ENCODE measurements around the gene ZNF681. TPM values are rescaled to one million over a fixed set of nuclear protein-coding genes. Genes with fewer than 3 reads are reported as not detected.
"Not testable (repeated sequence)": the region's sequence is repeated elsewhere in the genome, so short reads cannot be mapped to it uniquely, and the experiment has no call there.

ZNF681 gene
- total and polyA plus RNA-seq, 10 of the 15 experiments (the other 5 are each of a cell fraction or from before 2014, with no cell fraction given) = 0.11 to 0.41 (median 0.24) TPM; not detected in 1

GRCh38 chr19:23724161-23724560, 34.5 kb downstream of the ZNF681 start:
- CTCF ChIA-PET; H3K4me2 ChIP-seq (ENCODE audit: control insufficient read depth, insufficient read depth); H3K4me1 ChIP-seq (ENCODE audit: control insufficient read depth, insufficient read depth, low read length); in situ Hi-C loops (cut with MboI); H3K27me3 ChIP-seq (replicated peaks in 1 of 2; ENCODE audit: control insufficient read depth in 2 of 2, insufficient read depth in 2 of 2, low read length in 1 of 2); BruUV-seq (replicated peaks); ATAC-seq; H3K4me3 ChIP-seq; intact Hi-C loops (cut with micrococcal nuclease; ENCODE audit: unreplicated experiment); H3K27ac ChIP-seq (ENCODE audit: control insufficient read depth, insufficient read depth); H3K79me2 ChIP-seq (ENCODE audit: control insufficient read depth, insufficient read depth, low read length); POLR2A ChIA-PET; DNase-seq (ENCODE audit: low read depth, low spot score); H3K9ac ChIP-seq (ENCODE audit: control insufficient read depth, insufficient read depth, low read length); FAIRE-seq; H2AFZ ChIP-seq (ENCODE audit: control insufficient read depth, low read depth, low read length); H3K9me3 ChIP-seq (replicated peaks; ENCODE audit: control insufficient read depth, insufficient read depth, low read length); H4K20me1 ChIP-seq (ENCODE audit: control insufficient read depth, insufficient read depth); H3K36me3 ChIP-seq (ENCODE audit: control insufficient read depth in 2 of 2, insufficient read depth in 2 of 2, low read length in 1 of 2); SMC1A ChIA-PET (ENCODE audit: uncharacterized antibody, unreplicated experiment); RAD21 ChIA-PET (ENCODE audit: unreplicated experiment): not testable (repeated sequence)
- WGBS (ENCODE audit: insufficient coverage, insufficient replicate concordance, low lambda C conversion rate, missing lambda C conversion rate) = 21% methylated on average over 3 of the region's 6 CpGs

GRCh38 chr19:23718802-23719201, 39.9 kb downstream of the ZNF681 start:
- ChIA-PET SMC1A (ENCODE audit: uncharacterized antibody, unreplicated experiment) (no interaction called here), POLR2A (no interaction called here), CTCF (no interaction called here), RAD21 (ENCODE audit: unreplicated experiment) (no interaction called here)
- DNase-seq (ENCODE audit: low read depth, low spot score) (no peak), ATAC-seq (no peak), FAIRE-seq (no peak)
- H3K4me3 ChIP-seq = no peak overlapping the region
- no peaks in the 10 kb centered on the region for H3K27me3 ChIP-seq (replicated peaks in 1 of 2; ENCODE audit: control insufficient read depth in 2 of 2, insufficient read depth in 2 of 2, low read length in 1 of 2)
- no peaks in the 10 kb centered on the region for H4K20me1 ChIP-seq (ENCODE audit: control insufficient read depth, insufficient read depth)
- no peaks in the 10 kb centered on the region for H3K36me3 ChIP-seq (ENCODE audit: control insufficient read depth in 2 of 2, insufficient read depth in 2 of 2, low read length in 1 of 2)
- no peak for TF ChIP-seq ZBTB11 (CRISPR knock-in tag; IDR thresholded peaks at IDR 0.05)
- TF ChIP-seq RELA (IDR thresholded peaks at IDR 0.05; ENCODE audit: borderline replicate concordance, partially characterized antibody) = no peak
- no peak for TF ChIP-seq IRF5 (IDR thresholded peaks at IDR 0.05; ENCODE audit: borderline replicate concordance)
- no TSS peak for BruUV-seq (replicated peaks)
- H3K9ac ChIP-seq (ENCODE audit: control insufficient read depth, insufficient read depth, low read length) = no peak overlapping the region
- no peak overlapping the region for H2AFZ ChIP-seq (ENCODE audit: control insufficient read depth, low read depth, low read length)
- H3K9me3 ChIP-seq (replicated peaks; ENCODE audit: control insufficient read depth, insufficient read depth, low read length) = no peaks in the 10 kb centered on the region
- 29% methylated on average over 12 of the region's 12 CpGs for WGBS (ENCODE audit: insufficient coverage, insufficient replicate concordance, low lambda C conversion rate, missing lambda C conversion rate)
- H3K4me2 ChIP-seq (ENCODE audit: control insufficient read depth, insufficient read depth) = no peak overlapping the region
- no peaks in the 10 kb centered on the region for H3K4me1 ChIP-seq (ENCODE audit: control insufficient read depth, insufficient read depth, low read length)
- no peaks in the 10 kb centered on the region for H3K79me2 ChIP-seq (ENCODE audit: control insufficient read depth, insufficient read depth, low read length)
- in situ Hi-C loops (cut with MboI) = no loop called here
- H3K27ac ChIP-seq (ENCODE audit: control insufficient read depth, insufficient read depth) = no peak overlapping the region
- intact Hi-C loops (cut with micrococcal nuclease; ENCODE audit: unreplicated experiment) = no loop called here
